Tibial nerve (tissue), 3 donors: Measurements from ENCODE around the gene TRIP10.

Experiments used
- CTCF ChIP-seq, 5 experiments: fragments of 200-600 bp in 3 of 5; fragments of 450-650 bp in 2 of 5; sonication (generic) in 3 of 5; IDR thresholded peaks; one replicate each; pipeline ENCODE4 v1.5.1; 2016 to 2019; ENCODE audit warnings: antibody characterized with exemption in 5 of 5, mild to moderate bottlenecking in 3 of 5, moderate library complexity in 2 of 5
- POLR2A ChIP-seq, 2 donors: fragments of 450-650 bp; IDR thresholded peaks; one replicate each; pipeline ENCODE4 v1.6.1; 2017; ENCODE audit warnings: antibody characterized with exemption in 2 of 2, mild to moderate bottlenecking in 2 of 2, moderate library complexity in 2 of 2

GRCh38 chr19:6733338-6734095 is 6.0 kb upstream of the TRIP10 start:
- TF ChIP-seq POLR2A (IDR thresholded peaks at IDR 0.05) (no peak), CTCF (IDR thresholded peaks at IDR 0.05) (no peak)
